ENCODE results near the gene AGRN.

DNA sequence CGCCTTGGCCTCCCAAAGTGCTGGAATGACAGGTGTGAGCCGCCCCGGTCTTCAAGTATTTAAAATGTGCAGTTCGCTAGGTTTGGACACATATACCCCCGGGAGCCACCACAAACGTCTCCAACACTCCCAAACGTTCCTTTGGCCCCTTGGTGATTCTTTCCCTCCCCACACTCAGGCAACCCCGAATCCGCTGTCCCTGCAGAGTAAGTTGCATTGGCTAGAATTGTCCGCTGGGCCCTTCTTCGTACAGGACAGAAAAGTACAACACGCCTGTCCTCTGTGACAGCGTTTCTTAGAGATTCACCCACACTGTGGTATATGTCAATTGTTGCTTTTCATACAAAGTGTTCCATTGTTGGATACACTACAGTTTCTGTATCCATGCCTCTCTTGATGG is 34.8 kb upstream of the AGRN start:
- no peak for TF ChIP-seq TAF1 (IDR thresholded peaks at IDR 0.05; ENCODE audit: low read depth)
- TF ChIP-seq, protein P1, sequence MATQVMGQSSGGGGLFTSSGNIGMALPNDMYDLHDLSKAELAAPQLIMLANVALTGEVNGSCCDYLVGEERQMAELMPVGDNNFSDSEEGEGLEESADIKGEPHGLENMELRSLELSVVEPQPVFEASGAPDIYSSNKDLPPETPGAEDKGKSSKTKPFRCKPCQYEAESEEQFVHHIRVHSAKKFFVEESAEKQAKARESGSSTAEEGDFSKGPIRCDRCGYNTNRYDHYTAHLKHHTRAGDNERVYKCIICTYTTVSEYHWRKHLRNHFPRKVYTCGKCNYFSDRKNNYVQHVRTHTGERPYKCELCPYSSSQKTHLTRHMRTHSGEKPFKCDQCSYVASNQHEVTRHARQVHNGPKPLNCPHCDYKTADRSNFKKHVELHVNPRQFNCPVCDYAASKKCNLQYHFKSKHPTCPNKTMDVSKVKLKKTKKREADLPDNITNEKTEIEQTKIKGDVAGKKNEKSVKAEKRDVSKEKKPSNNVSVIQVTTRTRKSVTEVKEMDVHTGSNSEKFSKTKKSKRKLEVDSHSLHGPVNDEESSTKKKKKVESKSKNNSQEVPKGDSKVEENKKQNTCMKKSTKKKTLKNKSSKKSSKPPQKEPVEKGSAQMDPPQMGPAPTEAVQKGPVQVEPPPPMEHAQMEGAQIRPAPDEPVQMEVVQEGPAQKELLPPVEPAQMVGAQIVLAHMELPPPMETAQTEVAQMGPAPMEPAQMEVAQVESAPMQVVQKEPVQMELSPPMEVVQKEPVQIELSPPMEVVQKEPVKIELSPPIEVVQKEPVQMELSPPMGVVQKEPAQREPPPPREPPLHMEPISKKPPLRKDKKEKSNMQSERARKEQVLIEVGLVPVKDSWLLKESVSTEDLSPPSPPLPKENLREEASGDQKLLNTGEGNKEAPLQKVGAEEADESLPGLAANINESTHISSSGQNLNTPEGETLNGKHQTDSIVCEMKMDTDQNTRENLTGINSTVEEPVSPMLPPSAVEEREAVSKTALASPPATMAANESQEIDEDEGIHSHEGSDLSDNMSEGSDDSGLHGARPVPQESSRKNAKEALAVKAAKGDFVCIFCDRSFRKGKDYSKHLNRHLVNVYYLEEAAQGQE (IDR thresholded peaks at IDR 0.05; ENCODE audit: low read depth), result no peak
- no peak for TF ChIP-seq EGR1 (IDR thresholded peaks at IDR 0.05)
- TF ChIP-seq FOXM1 (IDR thresholded peaks at IDR 0.05; ENCODE audit: borderline replicate concordance, low read depth), result no peak
- TF ChIP-seq CEBPB (IDR thresholded peaks at IDR 0.05), result no peak
- no peak for TF ChIP-seq EP300 (IDR thresholded peaks at IDR 0.05; ENCODE audit: borderline replicate concordance)
- TF ChIP-seq ZBTB7A (IDR thresholded peaks at IDR 0.05; ENCODE audit: low read depth), result no peak
- TF ChIP-seq RAD21 (IDR thresholded peaks at IDR 0.05; ENCODE audit: low read depth), result no peak
